Measurements from ENCODE around the gene NTHL1.

NTHL1 gene

DNA sequence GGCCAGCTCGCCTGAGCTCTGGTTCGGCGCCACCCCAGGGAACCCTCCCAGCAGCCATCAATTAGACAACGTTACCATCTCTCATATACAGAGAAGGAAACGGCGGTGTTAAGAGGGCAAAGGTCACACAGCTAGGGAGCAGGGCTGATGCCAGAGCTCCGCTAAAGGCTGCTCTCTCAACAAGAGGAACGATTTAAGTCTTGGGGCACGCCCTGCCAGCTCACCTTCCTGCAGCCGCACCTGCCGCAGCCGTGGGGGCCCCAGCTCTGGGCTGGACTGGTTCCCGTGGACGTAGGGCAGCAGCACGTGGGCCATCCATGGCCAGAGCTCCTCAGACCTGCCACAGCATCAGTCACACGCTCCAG, 44.6 kb upstream of the NTHL1 start:
- TF ChIP-seq, protein P1, sequence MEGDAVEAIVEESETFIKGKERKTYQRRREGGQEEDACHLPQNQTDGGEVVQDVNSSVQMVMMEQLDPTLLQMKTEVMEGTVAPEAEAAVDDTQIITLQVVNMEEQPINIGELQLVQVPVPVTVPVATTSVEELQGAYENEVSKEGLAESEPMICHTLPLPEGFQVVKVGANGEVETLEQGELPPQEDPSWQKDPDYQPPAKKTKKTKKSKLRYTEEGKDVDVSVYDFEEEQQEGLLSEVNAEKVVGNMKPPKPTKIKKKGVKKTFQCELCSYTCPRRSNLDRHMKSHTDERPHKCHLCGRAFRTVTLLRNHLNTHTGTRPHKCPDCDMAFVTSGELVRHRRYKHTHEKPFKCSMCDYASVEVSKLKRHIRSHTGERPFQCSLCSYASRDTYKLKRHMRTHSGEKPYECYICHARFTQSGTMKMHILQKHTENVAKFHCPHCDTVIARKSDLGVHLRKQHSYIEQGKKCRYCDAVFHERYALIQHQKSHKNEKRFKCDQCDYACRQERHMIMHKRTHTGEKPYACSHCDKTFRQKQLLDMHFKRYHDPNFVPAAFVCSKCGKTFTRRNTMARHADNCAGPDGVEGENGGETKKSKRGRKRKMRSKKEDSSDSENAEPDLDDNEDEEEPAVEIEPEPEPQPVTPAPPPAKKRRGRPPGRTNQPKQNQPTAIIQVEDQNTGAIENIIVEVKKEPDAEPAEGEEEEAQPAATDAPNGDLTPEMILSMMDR (IDR thresholded peaks at IDR 0.05; ENCODE audit: low read length, missing control alignments), result no peak
- no peak for DNase-seq (ENCODE audit: low read depth)
- H3K4me3 ChIP-seq (replicated peaks; ENCODE audit: low read depth, low read length), result no peak overlapping the region

DNA sequence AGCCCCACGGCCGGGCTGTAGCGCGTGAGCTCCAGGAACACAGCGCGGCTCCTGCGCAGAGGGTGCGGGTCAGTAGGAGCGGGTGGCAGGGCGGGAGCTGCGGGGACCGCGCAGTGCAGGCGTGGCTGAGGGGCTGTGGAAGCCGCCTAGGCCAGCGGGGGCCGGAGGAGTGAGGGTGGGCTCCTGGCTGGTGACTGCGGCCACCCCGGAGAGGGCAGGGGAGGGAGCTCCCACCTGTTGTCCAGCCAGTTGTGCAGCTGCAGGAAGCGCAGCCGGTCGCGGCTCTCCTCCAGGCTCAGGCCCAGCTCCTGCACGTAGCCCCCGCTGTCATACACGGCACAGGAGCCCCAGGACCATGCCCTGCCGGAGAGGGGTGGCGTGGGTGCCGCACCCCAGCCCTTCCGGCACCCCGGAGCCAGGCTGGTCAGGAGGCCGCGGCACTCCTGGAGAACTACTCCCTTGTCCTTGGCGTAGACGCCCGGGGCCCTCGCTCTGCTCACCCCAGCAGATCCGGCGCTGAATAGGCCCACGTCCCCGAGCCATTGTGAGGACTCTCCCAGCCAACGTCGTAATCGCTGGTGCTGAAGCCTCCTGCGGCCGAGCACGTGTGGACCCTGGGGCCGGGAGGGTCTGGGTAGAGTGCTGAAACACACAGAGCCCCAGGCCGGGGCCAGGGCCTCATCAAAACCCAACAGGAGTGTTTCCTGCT, 44.1 kb upstream of the NTHL1 start:
- no peak for DNase-seq (ENCODE audit: low read depth)
- TF ChIP-seq, protein P1 (IDR thresholded peaks at IDR 0.05; ENCODE audit: low read length, missing control alignments), result no peak
- no peak overlapping the region for H3K4me3 ChIP-seq (replicated peaks; ENCODE audit: low read depth, low read length)

DNA sequence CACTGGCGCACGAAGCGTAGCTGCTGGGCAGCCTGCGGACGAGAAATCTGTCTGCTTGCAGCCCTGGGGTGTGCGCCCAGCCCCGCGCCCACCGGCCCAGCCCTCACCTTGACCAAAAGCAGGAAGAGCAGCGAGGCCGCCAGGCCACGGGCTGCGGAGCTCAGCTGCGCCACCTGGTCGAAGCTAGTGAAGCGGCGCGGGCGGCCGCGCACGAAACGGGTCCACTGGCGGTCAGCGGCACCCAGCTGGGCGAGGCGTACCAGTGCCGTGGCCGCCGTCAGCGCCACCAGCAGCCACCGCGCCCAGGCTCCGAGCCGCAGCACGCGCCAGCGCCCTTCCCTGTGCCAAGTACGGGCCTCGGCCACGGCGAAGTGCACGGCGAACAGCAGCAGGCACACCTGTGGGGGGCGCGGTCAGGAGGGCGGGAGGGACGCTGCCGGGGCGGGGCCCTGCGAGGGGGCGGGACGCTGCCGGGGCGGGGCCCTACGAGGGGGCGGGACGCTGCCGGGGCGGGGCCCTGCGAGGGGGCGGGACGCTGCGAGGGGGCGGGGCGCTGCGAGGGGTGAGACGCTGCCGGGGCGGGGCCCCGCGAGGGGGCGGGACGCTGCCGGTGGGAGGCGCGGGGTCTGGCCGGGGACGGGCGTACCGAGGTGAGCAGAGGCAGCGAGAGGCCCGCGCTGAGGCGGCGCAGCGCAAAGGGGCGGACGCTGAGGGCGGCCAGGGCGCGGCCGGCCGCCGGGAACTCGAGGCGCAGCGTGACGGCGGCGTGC, 43.3 kb upstream of the NTHL1 start:
- no peak overlapping the region for H3K4me3 ChIP-seq (replicated peaks; ENCODE audit: low read depth, low read length)
- DNase-seq (ENCODE audit: low read depth), result peak; percentile 30
- TF ChIP-seq, protein P1 (IDR thresholded peaks at IDR 0.05; ENCODE audit: low read length, missing control alignments), result no peak

DNA sequence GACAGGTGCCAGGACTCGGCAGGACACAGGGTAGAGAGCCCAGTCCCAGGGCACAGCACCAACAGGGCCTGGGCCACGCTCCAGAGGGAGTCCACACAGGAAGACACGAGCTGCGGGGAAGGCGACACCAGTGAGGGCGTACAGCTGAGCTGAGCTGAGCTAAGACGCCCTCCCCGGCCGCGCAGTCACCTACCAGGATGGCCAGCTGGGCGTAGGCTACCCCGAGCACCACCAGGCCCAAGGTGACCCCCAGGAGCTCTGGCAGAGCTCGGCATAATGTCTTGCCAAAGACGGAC, 42.8 kb upstream of the NTHL1 start:
- H3K4me3 ChIP-seq (replicated peaks; ENCODE audit: low read depth, low read length), result no peak overlapping the region
- TF ChIP-seq, protein P1 (IDR thresholded peaks at IDR 0.05; ENCODE audit: low read length, missing control alignments), result no peak
- DNase-seq (ENCODE audit: low read depth), result no peak

DNA sequence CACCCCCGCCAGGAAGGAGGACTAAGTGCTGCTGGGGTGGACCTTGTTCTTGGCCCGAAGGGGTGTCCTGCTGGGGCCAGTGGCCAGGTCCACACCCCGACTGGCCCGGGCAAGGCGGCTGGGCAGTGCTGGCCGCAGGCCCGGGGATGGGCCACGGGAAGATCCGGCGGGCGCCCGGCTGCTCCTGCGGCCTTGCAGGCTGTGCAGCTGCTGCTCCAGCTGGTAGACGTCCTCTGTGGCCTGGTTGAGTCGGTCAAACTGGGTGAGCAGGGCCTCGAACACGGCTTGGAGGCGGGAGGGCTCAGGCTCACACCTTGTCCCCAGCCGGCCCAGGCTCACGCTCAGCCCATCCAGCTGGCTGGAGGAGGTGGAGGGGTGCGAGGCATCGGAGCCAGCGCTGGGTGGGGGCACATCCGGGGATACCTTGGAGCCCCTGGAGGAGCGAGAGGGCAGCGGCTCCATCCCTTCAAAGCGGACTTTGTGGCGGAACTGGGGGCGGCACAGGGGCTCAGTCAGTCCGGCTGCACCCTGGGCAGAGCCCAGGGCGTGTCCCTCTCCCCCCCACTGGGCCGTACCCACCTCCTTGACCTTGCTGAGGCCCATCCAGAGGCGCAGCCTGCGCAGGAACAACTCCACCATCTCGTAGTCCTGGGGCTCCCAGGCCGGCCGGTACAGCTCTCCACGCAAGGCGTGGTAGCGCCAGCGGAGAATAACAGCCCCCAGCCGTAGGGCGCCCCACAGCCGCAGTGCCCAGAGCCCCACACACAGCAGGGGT, 42.3 kb upstream of the NTHL1 start:
- no peak for DNase-seq (ENCODE audit: low read depth)
- TF ChIP-seq, protein P1 (IDR thresholded peaks at IDR 0.05; ENCODE audit: low read length, missing control alignments), result no peak
- H3K4me3 ChIP-seq (replicated peaks; ENCODE audit: low read depth, low read length), result no peak overlapping the region

DNA sequence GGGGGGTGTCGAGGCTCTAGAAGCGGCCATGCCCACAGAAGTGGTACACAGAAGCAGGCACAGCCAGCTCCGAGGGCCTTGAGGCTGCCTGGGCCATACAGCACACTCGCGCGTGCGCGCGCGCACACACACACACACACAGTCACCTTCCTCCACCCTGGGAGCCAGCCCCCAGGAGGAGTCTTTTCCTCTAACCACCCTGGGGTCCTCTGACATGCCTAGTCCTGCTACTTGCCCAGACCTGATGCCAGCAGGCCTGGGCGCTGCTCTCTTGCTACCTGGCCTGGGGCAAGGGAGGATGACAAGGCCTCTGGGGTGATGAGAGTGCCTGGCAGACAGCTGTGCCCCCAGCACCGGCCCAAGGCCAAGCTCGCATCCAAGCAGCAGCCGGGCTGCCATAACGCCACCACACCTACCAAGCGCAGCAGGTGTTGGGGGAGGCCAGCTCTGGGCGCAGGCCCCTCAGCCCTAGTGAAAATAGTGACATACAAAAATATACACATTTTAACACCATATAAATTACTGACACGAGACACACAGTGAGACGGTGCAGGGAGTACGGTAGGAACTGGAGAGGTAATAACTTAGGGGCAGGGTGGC, 41.2 kb upstream of the NTHL1 start:
- TF ChIP-seq, protein P1 (IDR thresholded peaks at IDR 0.05; ENCODE audit: low read length, missing control alignments), result no peak
- no peak overlapping the region for H3K4me3 ChIP-seq (replicated peaks; ENCODE audit: low read depth, low read length)
- no peak for DNase-seq (ENCODE audit: low read depth)

Data from fibroblast of pulmonary artery (primary cell).